NB4 (cell line): ENCODE data around the gene GALNT9.

ENCODE experiments used
- CTCF ChIP-seq: IDR thresholded peaks from one replicate; pipeline ENCODE4 v1.5.1; 2012; ENCODE audit warnings: low read depth, low read length
- POLR2A ChIP-seq: IDR thresholded peaks from 2 replicates; pipeline ENCODE4 v1.6.1; 2011; ENCODE audit warnings: mild to moderate bottlenecking; ENCODE audit not compliant: insufficient read length; ENCODE audit errors: extremely low read depth

DNA sequence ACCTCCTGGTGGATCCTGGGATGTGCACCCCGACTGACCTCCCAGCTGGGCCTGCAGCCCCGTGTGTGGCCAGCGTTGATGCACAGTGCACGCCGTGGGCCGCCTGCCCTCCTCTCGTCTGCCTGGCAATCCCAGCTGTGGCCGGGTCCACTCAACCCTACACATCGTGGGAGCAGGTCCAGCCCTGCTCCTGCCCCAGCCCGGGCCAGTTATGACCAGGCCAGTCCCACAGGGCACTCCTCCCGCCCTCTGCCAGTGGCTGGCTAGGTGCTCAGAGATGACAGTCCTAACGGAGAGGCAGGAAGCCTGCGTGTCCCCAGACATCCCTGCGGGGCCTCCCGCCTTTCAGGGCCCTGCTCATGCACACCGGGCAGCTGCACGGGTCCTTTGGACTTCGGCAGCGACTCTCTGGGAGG, 10.8 kb downstream of the GALNT9 start:
- TF ChIP-seq CTCF: no peak
- no peak for TF ChIP-seq POLR2A
